Measurements from ENCODE around the gene UPP1.
"Not testable (repeated sequence)": the region's sequence is repeated elsewhere in the genome, so short reads cannot be mapped to it uniquely, and the experiment has no call there.

Gene UPP1

GRCh38 chr7:48089046-48090003 is at the start of gene UPP1:
UPP1 (plus strand) TSS chr7:48089265; CDS start chr7:48094784, 5,519 bp downstream.
- no peak for DNase-seq

DNA sequence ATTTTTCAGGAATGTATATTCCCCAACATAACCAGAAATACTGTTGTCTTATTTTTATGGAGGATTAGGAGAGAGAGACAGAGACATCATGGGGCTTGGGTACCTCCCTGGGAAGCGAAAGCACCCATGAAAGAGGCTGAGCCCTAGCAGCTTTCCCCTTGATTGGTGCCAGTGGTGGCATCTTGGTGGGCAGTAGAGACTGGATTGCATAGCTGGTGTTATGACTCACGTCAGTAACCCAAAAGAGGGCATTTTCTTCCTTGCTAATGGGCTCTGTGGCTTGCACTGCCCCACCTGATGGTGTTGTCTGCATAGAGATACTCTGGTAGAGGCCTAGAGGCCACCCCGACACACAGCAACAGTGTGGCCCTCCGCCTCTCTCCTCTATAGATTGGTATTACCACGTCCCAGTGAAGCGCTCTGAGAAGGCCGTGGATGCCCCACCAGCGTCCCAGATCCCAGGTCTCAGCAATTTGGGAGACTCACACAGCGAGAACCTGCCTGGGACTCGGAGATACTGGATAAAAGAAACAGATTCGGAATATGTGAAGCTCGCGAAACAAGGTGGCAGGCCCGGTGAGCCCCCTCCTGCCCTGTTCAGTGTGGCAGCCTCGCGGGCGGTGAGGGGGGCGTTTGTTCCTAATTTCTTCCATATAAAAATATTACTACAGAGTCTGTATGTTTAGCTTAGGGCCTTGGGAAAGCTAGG is 48.0 kb upstream of the UPP1 start:
- no peak for DNase-seq

GRCh38 chr7:48041653-48041970 is 47.5 kb upstream of the UPP1 start:
- no peak for DNase-seq

GRCh38 chr7:48042216-48042615 is 46.8 kb upstream of the UPP1 start:
- DNase-seq: no peak

GRCh38 chr7:48042636-48043035 is 46.4 kb upstream of the UPP1 start:
- no peak for DNase-seq

GRCh38 chr7:48045195-48045765 is 43.8 kb upstream of the UPP1 start:
- DNase-seq: no peak

DNA sequence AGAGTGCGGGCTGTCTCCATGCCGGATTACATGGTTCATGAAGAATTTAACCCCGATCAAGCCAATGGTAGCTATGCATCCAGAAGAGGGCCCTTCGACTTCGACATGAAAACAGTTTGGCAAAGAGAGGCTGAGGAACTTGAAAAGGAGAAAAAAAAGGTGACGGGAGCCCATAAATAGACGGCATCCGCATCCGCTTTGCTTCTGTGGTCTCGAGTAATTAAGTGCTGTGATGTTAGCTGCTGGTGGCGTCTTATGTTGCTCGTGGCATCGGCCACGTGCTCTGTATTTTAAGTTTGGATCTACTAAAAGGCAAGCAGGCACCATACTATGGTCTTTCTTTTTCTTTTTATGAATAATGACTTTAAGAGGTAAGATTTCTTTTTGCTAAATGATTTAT is 42.6 kb upstream of the UPP1 start:
- DNase-seq: no peak

DNA sequence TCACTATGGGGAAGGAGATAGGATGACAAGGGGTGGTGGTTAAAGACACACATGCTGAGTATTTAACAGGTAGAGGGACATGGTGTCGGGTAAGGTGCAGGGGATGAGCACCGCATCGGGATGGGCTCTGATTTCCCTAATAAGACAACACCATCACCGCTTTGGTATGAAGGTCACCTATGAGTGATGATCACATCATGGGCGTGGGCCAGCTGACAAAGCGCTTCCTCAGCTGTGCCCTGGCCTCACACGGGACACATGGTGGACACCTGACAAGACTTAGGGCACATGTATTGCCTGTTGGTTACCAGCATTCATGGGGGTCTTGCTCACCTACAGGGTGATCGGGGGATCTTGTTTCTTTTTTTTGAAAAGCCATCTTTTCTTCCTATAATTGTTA is 41.0 kb upstream of the UPP1 start:
- no peak for DNase-seq

DNA sequence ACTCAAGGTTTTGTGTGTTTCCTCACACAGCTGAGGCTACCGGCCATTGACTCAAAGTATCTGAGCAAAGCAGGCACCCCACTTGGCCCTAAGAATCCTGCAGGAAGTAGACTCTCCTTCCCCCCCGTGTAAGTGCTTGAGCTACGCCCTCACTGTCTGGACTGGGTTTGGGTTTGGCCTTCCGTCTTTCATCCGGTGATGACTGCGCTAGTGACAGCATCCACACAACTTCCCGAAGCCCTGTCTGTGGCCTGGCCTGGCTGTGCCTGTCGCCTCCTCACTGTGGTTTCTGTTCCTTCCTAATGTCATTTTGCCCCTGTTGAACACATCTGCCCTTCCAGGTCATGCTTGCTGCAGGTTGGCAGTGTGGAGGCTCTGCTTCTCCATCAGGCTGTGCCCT is 39.2 kb upstream of the UPP1 start:
- no peak for DNase-seq

GRCh38 chr7:48052748-48053147 is 36.3 kb upstream of the UPP1 start:
- no peak for DNase-seq

DNA sequence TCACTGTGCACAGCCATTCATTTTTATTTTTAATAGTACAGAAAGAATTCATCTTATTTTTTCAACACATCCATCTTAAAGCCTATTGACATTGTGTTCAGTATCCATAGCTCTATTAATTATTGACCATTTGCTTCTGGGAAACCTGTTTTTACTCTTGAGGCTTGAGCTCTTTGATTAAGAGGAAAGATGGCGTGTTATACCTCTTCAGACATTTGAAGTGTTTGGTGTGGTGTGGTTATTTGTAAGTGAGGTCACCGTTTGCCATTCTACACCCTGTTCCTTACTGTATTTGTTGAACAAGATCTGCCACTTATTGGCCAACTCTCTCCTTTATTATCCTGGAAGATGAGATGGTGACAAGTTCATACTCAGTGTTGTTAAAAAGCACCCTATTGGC is 35.3 kb upstream of the UPP1 start:
- no peak for DNase-seq

DNA sequence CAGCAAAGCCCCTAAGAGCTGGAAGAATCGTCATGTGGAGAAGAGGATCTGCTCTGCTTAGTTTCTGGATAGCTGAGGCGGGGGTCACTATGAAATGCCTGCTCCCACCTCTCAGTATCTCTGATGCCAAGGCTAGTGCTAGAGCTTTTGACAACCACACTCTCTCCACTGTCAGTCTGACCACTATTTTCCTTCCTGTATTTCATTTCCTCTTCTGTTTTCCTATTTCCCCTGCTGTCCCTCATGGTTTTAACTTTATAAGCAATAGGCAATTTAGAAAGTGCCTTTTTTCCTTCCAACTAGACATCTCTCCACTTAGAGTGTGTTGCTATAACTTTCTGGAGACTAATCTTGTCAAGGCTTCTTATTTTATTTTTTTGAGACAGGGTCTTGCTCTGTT is 30.1 kb upstream of the UPP1 start:
- no peak for DNase-seq

GRCh38 chr7:48059706-48060105 is 29.4 kb upstream of the UPP1 start:
- DNase-seq: no peak

GRCh38 chr7:48063985-48064384 is 25.1 kb upstream of the UPP1 start:
- no peak for DNase-seq

DNA sequence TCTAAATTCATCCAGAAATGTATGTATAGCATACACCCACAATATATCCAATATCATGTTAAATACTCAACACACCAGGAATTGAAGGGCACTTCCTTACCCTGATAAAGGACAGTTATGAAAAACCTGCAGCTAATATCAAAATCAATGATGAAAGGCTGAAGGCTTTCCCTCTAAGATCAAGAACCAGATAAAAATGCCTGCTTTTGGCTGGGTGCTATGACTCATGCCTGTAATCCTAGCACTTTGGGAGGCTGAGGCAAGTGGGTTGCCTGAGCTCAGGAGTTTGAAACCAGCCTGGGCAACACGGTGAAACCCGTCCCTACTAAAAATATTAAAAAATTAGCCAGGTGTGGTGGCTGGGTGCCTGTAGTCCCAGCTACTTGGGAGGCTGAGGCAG is 21.6 kb upstream of the UPP1 start:
- DNase-seq: no peak

DNA sequence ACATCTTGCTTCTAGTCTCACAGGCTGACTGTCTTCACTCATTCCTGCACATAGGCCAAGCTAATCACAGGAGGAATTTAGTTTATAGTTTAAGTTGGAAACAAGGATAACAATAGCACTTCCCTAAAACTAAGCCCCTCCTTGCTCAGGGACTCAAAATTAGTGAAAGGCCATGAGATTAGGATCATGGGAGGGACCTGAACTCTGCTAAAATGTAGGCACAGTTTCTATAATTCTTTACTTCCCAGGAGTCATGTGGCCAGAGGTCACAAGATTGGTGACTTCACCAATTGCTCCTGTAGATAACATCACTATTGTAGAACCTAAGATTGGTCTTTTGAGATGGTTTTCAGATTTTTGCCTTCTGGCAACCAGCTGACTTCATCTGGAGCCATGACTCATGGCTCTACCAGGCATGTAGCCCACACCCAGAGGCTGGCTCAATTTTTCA is 14.8 kb upstream of the UPP1 start:
- DNase-seq: no peak

DNA sequence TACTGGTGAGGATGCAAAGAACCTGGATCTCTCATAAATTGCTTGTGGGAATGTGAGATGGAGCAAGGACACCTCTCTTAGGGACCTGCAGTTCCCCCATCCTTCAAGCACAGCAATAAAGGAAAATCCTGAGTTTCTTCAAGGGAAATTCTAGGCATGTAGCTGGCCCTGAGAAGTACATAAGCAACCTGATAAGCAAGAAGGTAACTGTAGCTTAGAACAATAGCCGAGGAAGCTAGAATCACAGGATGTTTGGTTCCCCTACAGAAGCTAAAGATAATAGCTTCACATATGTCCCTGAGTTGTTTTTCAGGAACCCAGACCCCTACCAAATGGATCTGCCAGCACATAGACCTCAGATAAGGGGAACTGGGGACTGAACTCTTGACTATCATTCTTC is 11.6 kb upstream of the UPP1 start:
- no peak for DNase-seq

- no peak for DNase-seq
Observed at GRCh38 chr7:48078470-48078869, 10.6 kb upstream of the UPP1 start.

- DNase-seq: not testable (repeated sequence)
Observed at GRCh38 chr7:48082378-48082777, 6.7 kb upstream of the UPP1 start.

DNA sequence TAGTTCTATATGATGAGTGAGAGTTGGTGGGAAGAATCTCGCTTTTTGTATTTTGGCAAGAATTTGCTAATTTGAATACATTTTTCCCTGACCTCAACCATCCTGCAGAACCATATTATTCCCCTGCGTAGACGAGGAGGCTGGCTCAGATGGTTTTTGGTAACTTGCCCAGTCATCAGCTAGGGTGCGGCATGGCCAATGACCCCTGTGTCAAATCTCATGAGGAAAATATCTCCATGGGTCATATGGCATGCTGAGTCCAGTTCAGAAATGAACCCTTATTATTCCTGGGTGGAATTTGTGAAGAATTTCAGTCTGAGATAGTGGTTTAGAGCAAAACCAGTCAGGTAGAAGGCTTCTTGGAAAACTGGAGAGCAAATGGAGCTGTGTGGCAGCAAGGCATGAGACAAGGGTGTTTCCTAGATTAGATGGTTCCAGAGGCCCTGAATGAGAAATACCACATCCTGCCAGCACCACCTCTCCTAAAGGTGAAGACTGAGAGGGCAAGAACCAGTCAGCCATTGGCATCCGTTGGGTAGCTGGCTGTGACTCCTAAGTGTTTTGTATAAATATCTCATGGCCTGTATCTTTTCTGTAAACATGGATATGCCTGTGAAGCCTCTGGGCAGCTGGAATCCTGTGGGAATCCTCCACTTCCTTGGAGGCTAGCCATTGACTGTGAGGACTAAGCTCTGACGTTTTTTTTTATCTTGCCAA is 5.8 kb upstream of the UPP1 start:
- no peak for DNase-seq

DNA sequence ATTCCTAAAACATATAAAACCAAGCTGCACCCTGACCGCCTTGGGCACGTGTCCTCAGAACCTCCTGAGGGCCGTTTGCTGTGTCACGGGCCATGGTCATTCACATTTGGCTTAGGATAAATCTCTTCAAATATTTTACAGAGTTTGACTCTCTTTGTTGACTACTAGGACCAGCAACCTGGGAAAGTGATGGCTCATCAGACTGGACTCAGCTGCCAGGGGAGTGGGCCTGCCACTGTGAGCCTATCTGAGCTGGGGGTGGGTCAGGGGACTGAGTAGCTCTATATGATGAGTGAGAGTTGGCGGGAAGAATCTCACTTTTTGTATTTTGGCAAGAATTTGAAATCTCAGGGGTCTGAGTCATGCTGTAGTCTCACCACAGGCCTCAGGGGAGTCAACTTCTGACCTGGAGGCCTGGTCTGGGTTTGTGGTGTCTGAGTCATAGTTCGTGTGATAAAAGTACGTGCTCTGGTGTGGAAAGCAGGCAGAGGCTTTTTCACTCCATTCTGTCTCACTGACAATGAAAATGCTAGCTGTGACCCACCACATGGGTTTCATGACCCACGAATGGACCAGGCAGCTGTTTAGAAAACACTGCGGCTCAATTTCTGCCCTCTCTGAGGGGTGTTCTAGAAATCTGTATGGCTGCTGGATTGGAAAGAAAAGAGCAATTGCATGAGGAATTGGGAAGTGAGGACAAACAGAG is 4.2 kb upstream of the UPP1 start:
- DNase-seq: no peak

- no peak for DNase-seq
Observed at GRCh38 chr7:48085433-48085791, 3.7 kb upstream of the UPP1 start.

- no peak for DNase-seq
Observed at GRCh38 chr7:48085942-48086341, 3.1 kb upstream of the UPP1 start.
